Ishikawa (cell line): Measurements from ENCODE around the gene HK2.

Experiments used
- CEBPB ChIP-seq: IDR thresholded peaks from 2 replicates; pipeline ENCODE4 v1.6.1; 2012
- CREB1 ChIP-seq: IDR thresholded peaks from 2 replicates; pipeline ENCODE4 v1.6.1; 2012; ENCODE audit warnings: low read depth
- EGR1 ChIP-seq: IDR thresholded peaks from 2 replicates; pipeline ENCODE4 v1.6.1; 2012
- EP300 ChIP-seq: IDR thresholded peaks from 2 replicates; pipeline ENCODE4 v1.6.1; 2012; ENCODE audit warnings: borderline replicate concordance
- FOXM1 ChIP-seq: IDR thresholded peaks from 2 replicates; pipeline ENCODE4 v1.6.1; 2012; ENCODE audit warnings: low read depth, borderline replicate concordance
- MAX ChIP-seq: IDR thresholded peaks from 2 replicates; pipeline ENCODE4 v1.6.1; 2012
- NFIC ChIP-seq: IDR thresholded peaks from 2 replicates; pipeline ENCODE4 v1.6.1; 2012
- RAD21 ChIP-seq: IDR thresholded peaks from 2 replicates; pipeline ENCODE4 v1.6.1; 2012; ENCODE audit warnings: low read depth
- TAF1 ChIP-seq: IDR thresholded peaks from 2 replicates; pipeline ENCODE4 v1.6.1; 2012; ENCODE audit warnings: low read depth, mild to moderate bottlenecking
- TCF12 ChIP-seq: IDR thresholded peaks from 2 replicates; pipeline ENCODE4 v1.6.1; 2012; ENCODE audit warnings: low read depth
- TEAD4 ChIP-seq: IDR thresholded peaks from 2 replicates; pipeline ENCODE4 v1.6.1; 2012
- USF1 ChIP-seq: IDR thresholded peaks from 2 replicates; pipeline ENCODE4 v1.6.1; 2012
- YY1 ChIP-seq: IDR thresholded peaks from 2 replicates; pipeline ENCODE4 v1.6.1; 2012; ENCODE audit warnings: low read depth
- ZBTB7A ChIP-seq: IDR thresholded peaks from 2 replicates; pipeline ENCODE4 v1.6.1; 2012; ENCODE audit warnings: low read depth
- TF ChIP-seq, protein P1 (sequence below): IDR thresholded peaks from 2 replicates; pipeline ENCODE4 v1.6.1; 2012; ENCODE audit warnings: low read depth, mild to moderate bottlenecking

The HK2 gene

GRCh38 chr2:74862020-74862964, 28.4 kb downstream of the HK2 start:
- TF ChIP-seq MAX: no peak
- TF ChIP-seq ZBTB7A: no peak
- TF ChIP-seq YY1: no peak
- TF ChIP-seq EP300: no peak
- no peak for TF ChIP-seq CREB1
- TF ChIP-seq TAF1: no peak
- TF ChIP-seq TEAD4: no peak

DNA sequence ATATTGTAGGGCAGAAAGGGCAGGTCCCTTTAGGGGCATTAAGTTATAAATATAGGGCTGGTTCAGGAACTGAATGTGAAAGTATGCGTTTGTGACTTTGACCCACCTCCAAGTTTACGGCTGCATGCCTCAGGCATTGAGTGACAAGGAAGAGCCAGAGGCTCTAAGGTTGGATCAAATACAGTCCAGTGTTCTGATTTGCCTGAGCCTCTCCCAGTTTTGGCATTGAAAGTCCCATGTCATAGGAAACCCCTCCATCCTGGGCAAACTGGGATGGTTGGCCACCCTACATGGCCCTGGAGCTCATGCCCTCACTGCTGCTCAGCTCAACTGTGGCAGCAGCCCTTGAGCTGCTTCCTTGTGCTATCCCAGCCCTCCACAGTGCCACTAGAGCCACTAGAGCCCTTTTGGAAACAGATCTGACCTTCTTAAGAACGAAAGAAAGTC, 29.9 kb downstream of the HK2 start:
- TF ChIP-seq NFIC (no peak), EP300 (no peak), TCF12 (no peak), CREB1 (no peak), ZBTB7A (no peak), EGR1 (no peak)

- TF ChIP-seq CREB1 (no peak), NFIC (peak; percentile 33; the same call in 1 of the 2 replicates), FOXM1 (no peak), RAD21 (no peak), EP300 (no peak), TEAD4 (peak; percentile 38; the same call in 1 of the 2 replicates), CEBPB (no peak), EGR1 (peak; percentile 94)
Observed at GRCh38 chr2:74864728-74865722, 31.1 kb downstream of the HK2 start.

DNA sequence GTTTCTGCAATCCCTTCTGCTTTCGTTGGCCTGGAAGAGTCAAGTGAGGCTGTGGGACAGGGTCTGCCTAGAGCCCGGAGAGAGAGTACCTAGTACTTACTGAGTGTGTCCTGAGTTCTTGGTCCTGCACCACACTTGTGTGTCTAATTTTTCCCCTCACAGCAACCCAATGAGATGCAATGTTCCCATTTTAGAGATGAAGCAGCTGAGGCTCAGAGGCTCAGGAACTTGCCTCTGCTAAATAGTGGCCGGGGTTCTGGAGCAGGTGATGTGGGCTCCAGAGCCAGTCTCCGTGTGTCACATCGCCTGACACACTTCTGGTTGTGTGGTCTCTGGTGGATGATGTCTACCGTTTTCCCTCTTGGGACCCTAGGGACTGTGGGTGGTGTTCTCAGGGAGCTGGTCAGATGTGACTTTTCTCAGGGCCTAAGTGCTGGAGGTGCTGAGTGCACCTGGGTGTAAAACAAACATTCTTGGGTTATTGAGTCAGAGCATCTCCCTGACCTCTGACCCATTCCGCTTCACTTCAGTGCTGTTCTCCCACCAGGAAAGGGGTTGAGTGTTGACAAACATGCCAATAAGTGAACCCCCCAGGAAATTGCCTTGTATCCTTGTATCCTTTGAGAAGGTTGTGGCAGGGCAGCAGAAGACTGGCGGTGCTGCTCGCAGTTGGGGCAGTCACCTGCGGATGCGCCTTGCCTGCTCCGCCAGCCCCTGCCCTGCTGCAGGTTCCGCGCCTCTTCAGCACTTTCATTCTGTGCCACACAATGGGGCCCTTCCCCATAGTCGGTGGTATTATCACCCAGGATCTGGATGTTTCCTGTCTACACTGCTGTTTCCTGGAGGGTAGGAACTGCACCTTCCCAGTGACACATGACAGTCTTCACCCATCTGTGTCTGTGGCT, 32.1 kb downstream of the HK2 start:
- peak; percentile 44 for TF ChIP-seq TEAD4
- no peak for TF ChIP-seq EP300

GRCh38 chr2:74867841-74868658, 34.1 kb downstream of the HK2 start:
- no peak for TF ChIP-seq CEBPB
- no peak for TF ChIP-seq ZBTB7A
- TF ChIP-seq EGR1: no peak
- TF ChIP-seq FOXM1: no peak
- TF ChIP-seq TCF12: no peak
- TF ChIP-seq NFIC: no peak
- peak; percentile 39 for TF ChIP-seq TEAD4
- TF ChIP-seq USF1: peak; percentile 72

- TF ChIP-seq ZBTB7A (no peak), TEAD4 (no peak), CREB1 (no peak), RAD21 (no peak), USF1 (no peak), CEBPB (no peak), FOXM1 (no peak), EP300 (no peak), EGR1 (no peak), YY1 (no peak), MAX (no peak), TAF1 (no peak), NFIC (no peak), TCF12 (no peak)
- TF ChIP-seq, protein P1, sequence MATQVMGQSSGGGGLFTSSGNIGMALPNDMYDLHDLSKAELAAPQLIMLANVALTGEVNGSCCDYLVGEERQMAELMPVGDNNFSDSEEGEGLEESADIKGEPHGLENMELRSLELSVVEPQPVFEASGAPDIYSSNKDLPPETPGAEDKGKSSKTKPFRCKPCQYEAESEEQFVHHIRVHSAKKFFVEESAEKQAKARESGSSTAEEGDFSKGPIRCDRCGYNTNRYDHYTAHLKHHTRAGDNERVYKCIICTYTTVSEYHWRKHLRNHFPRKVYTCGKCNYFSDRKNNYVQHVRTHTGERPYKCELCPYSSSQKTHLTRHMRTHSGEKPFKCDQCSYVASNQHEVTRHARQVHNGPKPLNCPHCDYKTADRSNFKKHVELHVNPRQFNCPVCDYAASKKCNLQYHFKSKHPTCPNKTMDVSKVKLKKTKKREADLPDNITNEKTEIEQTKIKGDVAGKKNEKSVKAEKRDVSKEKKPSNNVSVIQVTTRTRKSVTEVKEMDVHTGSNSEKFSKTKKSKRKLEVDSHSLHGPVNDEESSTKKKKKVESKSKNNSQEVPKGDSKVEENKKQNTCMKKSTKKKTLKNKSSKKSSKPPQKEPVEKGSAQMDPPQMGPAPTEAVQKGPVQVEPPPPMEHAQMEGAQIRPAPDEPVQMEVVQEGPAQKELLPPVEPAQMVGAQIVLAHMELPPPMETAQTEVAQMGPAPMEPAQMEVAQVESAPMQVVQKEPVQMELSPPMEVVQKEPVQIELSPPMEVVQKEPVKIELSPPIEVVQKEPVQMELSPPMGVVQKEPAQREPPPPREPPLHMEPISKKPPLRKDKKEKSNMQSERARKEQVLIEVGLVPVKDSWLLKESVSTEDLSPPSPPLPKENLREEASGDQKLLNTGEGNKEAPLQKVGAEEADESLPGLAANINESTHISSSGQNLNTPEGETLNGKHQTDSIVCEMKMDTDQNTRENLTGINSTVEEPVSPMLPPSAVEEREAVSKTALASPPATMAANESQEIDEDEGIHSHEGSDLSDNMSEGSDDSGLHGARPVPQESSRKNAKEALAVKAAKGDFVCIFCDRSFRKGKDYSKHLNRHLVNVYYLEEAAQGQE: no peak
Observed at GRCh38 chr2:74869517-74869916, 35.6 kb downstream of the HK2 start.
